Transverse colon (tissue), 4 donors: ENCODE data around the gene ABHD17A. TPM values are rescaled to one million over a fixed set of nuclear protein-coding genes. Genes with fewer than 3 reads are reported as not detected.

Source experiments
- DNase-seq: peaks from one replicate; pipeline ENCODE4 v3.0.0-alpha.2; 2019
- H3K27ac ChIP-seq, 4 donors: fragments of 200-600 bp; sonication (generic); 2 replicates each; pipeline ENCODE4 v1.5.1; 2016 to 2018; ENCODE audit warnings: inconsistent platforms in 4 of 4
- H3K27me3 ChIP-seq: fragments of 200-600 bp; sonication (generic); 2 replicates; pipeline ENCODE4 v1.5.1; 2017; ENCODE audit warnings: inconsistent platforms
- H3K36me3 ChIP-seq, 4 donors: fragments of 200-600 bp; sonication (generic); 2 replicates each; pipeline ENCODE4 v1.5.1; 2017 to 2019; ENCODE audit warnings: inconsistent platforms in 4 of 4
- H3K4me1 ChIP-seq, 4 donors: fragments of 200-600 bp; sonication (generic); 2 replicates each; pipeline ENCODE4 v1.5.1; 2017 to 2020; ENCODE audit warnings: inconsistent platforms in 4 of 4
- H3K4me3 ChIP-seq, 4 donors: fragments of 200-600 bp; sonication (generic); 1 replicate in 1 of 4; 2 replicates in 3 of 4; pipeline versions ENCODE4 v1.5.1 to v1.6.1; 2017 to 2019; ENCODE audit warnings: inconsistent platforms in 4 of 4
- H3K9me3 ChIP-seq, 2 donors: fragments of 200-600 bp; sonication (generic); 2 replicates each; pipeline ENCODE4 v1.5.1; 2017 to 2019; ENCODE audit warnings: inconsistent platforms in 2 of 2
- EP300 ChIP-seq: sonication (generic); formaldehyde crosslinking; IDR thresholded peaks from one replicate; pipeline ENCODE4 v1.6.1; 2017; ENCODE audit warnings: antibody characterized with exemption, low read depth
- POLR2A ChIP-seq: fragments of 450-650 bp; IDR thresholded peaks from one replicate; pipeline ENCODE4 v1.6.1; 2016; ENCODE audit warnings: antibody characterized with exemption, mild to moderate bottlenecking, moderate library complexity
- POLR2AphosphoS5 ChIP-seq, 3 donors: sonication (generic); formaldehyde crosslinking; IDR thresholded peaks; one replicate each; pipeline ENCODE4 v1.6.1; 2016; ENCODE audit warnings: antibody characterized with exemption in 3 of 3
- WGBS, 2 donors: methylation state at CpG; one replicate each; pipeline ENCODE4 v1.1.5; 2018; ENCODE audit warnings: low coverage in 1 of 2; 5-methylcytosine and 5-hydroxymethylcytosine counted together
- in situ Hi-C, 4 donors: fragments of 200-750 bp; cut with MboI; loops; one replicate each; pipeline versions ENCODE4 v1.15.0 to v1.15.1; 2017; ENCODE audit warnings: low sequenced_read_pairs in 3 of 4, low pct_ligation_motif_present in 1 of 4, low pct_unique_long_range_greater_than_20kb in 1 of 4
- intact Hi-C: fragments of 100-400 bp; cut with DNase I; formaldehyde crosslinking; loops from one replicate; pipeline ENCODE4 v1.15.1; 2023; ENCODE audit warnings: low total_unique reads
- total RNA-seq, 4 donors: library from RNA; depleted of rRNA; stranded (reverse); fragments of >200 nt; gene quantifications; one replicate each; pipeline ENCODE4 v1.1.0, GENCODE V29; 2016
- TF ChIP-seq, protein P1 (sequence below), 5 experiments: fragments of 200-600 bp in 3 of 5; fragments of 450-650 bp in 2 of 5; sonication (generic) in 3 of 5; IDR thresholded peaks; 1 replicate in 2 of 5; 2 replicates in 3 of 5; pipeline ENCODE4 v1.5.1; 2016 to 2017; ENCODE audit warnings: antibody characterized with exemption in 5 of 5, inconsistent platforms in 3 of 5, mild to moderate bottlenecking in 2 of 5, moderate library complexity in 1 of 5

The ABHD17A gene
- total RNA-seq, 4 donors from 2014 or later = 90.0 to 179 (median 140) TPM

DNA sequence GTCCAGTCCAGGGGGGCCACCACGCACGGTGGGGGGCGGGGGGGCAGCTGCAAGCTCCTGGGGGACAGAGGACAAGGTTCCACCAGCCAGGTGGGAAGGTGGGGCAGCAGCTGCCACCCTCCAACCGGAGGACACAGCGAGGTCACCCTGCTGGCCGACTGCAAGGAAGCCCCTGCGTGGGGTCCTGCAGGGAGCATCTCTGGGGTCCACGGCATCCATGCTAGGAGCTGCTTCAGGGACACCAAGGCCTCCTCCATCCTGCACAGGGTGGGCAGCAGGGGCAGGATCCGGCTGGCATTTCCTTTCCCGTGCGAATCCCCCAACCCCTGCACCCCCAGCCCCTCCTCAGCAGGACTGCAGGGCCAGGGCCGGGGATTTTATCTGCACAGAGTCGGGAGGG lies 13.7 kb downstream of the ABHD17A start:
- no peak for DNase-seq
- Histone ChIP-seq H3K4me3 (no peak overlapping the region), H3K4me1 (peaks cover 15 to 38% (median 30%) of the 10 kb centered on the region in 4 donors), H3K9me3 (no peaks in the 10 kb centered on the region), H3K27me3 (no peaks in the 10 kb centered on the region), H3K36me3 (no peaks in the 10 kb centered on the region), H3K27ac (no peak overlapping the region)
- intact Hi-C loops (no loop called here), in situ Hi-C loops (no loop called here)
- WGBS, 2 donors = 87% methylated on average over 13 of the region's 13 CpGs; no CpG with 5 or more reads in 1 of the 2 donors
- TF ChIP-seq POLR2AphosphoS5 (IDR thresholded peaks at IDR 0.05) = no peak
- no peak for TF ChIP-seq EP300

DNA sequence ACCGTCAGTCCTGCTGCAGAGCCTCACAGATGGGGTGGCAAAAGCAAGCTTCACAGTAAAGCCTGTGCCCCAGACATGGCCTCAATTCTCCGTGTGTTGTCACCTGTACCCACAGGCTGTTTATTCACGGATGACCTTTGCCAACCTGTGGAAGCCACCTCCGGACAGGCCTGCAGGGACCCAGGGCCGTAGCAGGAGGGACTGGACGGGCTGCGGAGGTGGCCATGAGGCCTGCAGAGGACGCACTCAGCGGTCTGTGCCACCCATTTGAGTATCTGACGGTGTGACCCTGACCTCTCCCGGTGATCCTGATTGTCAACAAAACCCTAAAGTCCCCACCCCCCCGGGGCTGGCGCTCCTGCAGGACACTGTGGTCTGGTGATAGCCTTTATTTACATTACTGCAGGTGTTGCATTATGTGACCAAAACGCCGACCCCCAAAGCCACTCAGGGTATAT lies 14.1 kb downstream of the ABHD17A start:
- intact Hi-C loops = no loop called here
- Histone ChIP-seq H3K36me3 (no peaks in the 10 kb centered on the region), H3K9me3 (no peaks in the 10 kb centered on the region), H3K27me3 (no peaks in the 10 kb centered on the region), H3K4me1 (peaks cover 11 to 34% (median 25%) of the 10 kb centered on the region in 4 donors), H3K27ac (no peak overlapping the region), H3K4me3 (no peak overlapping the region)
- WGBS, 2 donors = 72% methylated on average over 15 of the region's 15 CpGs; no CpG with 5 or more reads in 1 of the 2 donors
- no peak for TF ChIP-seq POLR2A
- no peak for DNase-seq
- in situ Hi-C loops = no loop called here

DNA sequence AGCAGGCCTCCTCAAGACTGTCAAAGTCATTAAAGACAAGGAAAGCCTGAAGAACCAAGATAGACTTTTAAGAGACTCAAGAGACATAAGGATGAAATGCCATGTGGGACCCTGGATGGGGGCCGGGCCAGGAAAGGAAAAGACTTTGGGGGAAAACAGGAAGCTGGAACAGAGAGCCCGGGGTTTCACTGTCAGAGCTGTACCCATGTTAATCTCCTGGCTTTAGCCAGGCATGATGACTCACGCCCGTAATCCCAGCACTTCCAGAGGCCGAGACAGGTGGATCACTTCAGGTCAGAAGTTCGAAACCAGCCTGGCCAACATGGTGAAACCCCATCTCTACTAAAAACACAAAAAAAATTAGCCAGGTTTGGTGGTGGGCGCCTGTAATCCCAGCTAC lies 16.3 kb downstream of the ABHD17A start:
- DNase-seq = no peak
- TF ChIP-seq, protein P1, sequence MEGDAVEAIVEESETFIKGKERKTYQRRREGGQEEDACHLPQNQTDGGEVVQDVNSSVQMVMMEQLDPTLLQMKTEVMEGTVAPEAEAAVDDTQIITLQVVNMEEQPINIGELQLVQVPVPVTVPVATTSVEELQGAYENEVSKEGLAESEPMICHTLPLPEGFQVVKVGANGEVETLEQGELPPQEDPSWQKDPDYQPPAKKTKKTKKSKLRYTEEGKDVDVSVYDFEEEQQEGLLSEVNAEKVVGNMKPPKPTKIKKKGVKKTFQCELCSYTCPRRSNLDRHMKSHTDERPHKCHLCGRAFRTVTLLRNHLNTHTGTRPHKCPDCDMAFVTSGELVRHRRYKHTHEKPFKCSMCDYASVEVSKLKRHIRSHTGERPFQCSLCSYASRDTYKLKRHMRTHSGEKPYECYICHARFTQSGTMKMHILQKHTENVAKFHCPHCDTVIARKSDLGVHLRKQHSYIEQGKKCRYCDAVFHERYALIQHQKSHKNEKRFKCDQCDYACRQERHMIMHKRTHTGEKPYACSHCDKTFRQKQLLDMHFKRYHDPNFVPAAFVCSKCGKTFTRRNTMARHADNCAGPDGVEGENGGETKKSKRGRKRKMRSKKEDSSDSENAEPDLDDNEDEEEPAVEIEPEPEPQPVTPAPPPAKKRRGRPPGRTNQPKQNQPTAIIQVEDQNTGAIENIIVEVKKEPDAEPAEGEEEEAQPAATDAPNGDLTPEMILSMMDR (IDR thresholded peaks at IDR 0.05) = no peak
- TF ChIP-seq EP300 (no peak), POLR2A (no peak), POLR2AphosphoS5 (IDR thresholded peaks at IDR 0.05) (no peak)

DNA sequence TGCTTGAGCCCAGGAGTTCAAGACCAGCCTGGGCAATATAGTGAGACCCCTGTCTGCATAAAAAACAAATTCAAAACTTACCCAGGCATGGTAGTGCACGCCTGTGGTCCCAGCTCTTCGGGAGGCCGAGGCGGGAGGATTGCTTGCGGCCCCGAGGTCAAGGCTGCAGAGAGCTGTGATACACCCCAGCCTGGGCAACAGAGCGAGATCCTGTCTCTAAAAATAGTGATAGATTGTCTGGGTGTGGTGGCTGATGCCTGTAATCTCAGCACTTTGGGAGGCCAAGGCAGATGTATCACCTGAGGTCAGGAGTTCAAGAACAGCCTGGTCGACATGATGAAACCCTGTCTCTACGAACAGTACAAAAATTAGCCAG lies 18.0 kb downstream of the ABHD17A start:
- in situ Hi-C loops = no loop called here
- H3K4me3 ChIP-seq = no peak overlapping the region
- no peak for DNase-seq
- no peaks in the 10 kb centered on the region for H3K9me3 ChIP-seq
- intact Hi-C loops = no loop called here
- no peaks in the 10 kb centered on the region for H3K36me3 ChIP-seq
- H3K4me1 ChIP-seq = peaks cover 6 to 18% (median 7%) of the 10 kb centered on the region in 4 donors
- no peak overlapping the region for H3K27ac ChIP-seq
- WGBS, 2 donors = 91 to 100% methylated on average over 1 to 9 of the region's 9 CpGs
- TF ChIP-seq, protein P1 (IDR thresholded peaks at IDR 0.05) = no peak
- TF ChIP-seq POLR2A = no peak
- H3K27me3 ChIP-seq = no peaks in the 10 kb centered on the region

More for the DNA sequence above, 16.3 kb downstream of the ABHD17A start:
- Histone ChIP-seq H3K9me3 (no peaks in the 10 kb centered on the region), H3K4me1 (peaks cover 13 to 29% (median 17%) of the 10 kb centered on the region in 4 donors), H3K27ac (no peak overlapping the region), H3K36me3 (no peaks in the 10 kb centered on the region), H3K27me3 (no peaks in the 10 kb centered on the region), H3K4me3 (no peak overlapping the region)
- in situ Hi-C loops (no loop called here), intact Hi-C loops (no loop called here)
- 84 to 94% methylated on average over 2 to 7 of the region's 7 CpGs for WGBS, 2 donors

DNA sequence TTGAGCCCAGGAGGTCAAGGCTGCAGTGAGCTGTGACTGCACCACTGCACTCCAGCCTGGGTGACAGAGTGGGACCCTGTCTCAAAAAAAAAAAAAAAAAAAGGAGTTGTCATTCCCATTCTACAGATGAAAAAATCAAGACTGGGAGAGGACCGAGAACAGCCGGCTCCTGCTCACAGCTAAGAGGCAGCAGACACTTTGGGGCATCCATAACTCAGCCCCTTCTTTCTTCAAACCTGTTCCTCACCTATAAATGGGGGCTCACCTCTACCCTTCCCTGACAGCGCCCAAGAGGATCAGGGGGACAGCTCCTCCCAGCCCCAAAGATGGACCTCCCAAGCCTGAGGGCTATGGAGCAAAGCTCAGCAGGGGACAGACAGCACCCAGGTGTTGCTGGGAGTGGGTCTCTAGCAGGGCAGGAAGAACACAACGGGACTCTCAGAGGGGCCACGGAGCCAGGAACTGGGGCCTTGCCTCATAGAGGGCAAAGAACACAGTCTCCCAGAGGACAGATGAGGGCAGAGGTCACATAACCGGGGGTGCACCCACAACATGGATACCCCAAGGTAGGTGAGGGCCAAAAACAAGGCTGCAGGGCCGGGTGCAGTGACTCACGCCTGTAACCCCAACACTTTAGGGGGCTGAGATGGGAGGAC lies 18.5 kb downstream of the ABHD17A start:
- WGBS, 2 donors = 73 to 84% methylated on average over 3 to 8 of the region's 8 CpGs
- H3K27ac ChIP-seq = no peak overlapping the region
- no peaks in the 10 kb centered on the region for H3K36me3 ChIP-seq
- TF ChIP-seq EP300 (no peak), POLR2AphosphoS5 (IDR thresholded peaks at IDR 0.05) (no peak), POLR2A (no peak)
- TF ChIP-seq, protein P1 (IDR thresholded peaks at IDR 0.05) = no peak
- no peak for DNase-seq
- H3K4me3 ChIP-seq = no peak overlapping the region
- peaks cover 11 to 20% (median 12%) of the 10 kb centered on the region in 4 donors for H3K4me1 ChIP-seq
- no peaks in the 10 kb centered on the region for H3K9me3 ChIP-seq
- intact Hi-C loops (no loop called here), in situ Hi-C loops (no loop called here)
- H3K27me3 ChIP-seq = no peaks in the 10 kb centered on the region
